Measurements from ENCODE around the gene KCNE4. TPM values are rescaled to one million over a fixed set of nuclear protein-coding genes. Genes with fewer than 3 reads are reported as not detected.
A peak's percentile ranks its signal among the peaks of the same experiment; 100 is the strongest.

KCNE4 gene
- total RNA-seq, 1 donor from 2014 or later = 23.2 TPM

- H3K9me3 Mint-ChIP-seq (ENCODE audit: low read depth) = peaks cover 6% of the 10 kb centered on the region
- peaks cover 1% of the 10 kb centered on the region for H3K36me3 Mint-ChIP-seq (ENCODE audit: low read depth)
- no peak overlapping the region for H3K27ac Mint-ChIP-seq (ENCODE audit: unreplicated experiment)
- DNase-seq (ENCODE audit: low spot score) = no peak
- no peak overlapping the region for H3K4me3 Mint-ChIP-seq (ENCODE audit: unreplicated experiment)
- H3K27me3 Mint-ChIP-seq (ENCODE audit: low read depth) = no peaks in the 10 kb centered on the region
- no peak for TF ChIP-seq CTCF (IDR thresholded peaks at IDR 0.05)
- peaks cover 6% of the 10 kb centered on the region for H3K4me1 Mint-ChIP-seq (ENCODE audit: low read depth)
Observed at GRCh38 chr2:223020971-223021675, 30.9 kb upstream of the KCNE4 start.

GRCh38 chr2:223026357-223027110 is 25.5 kb upstream of the KCNE4 start:
- peaks cover under 1% of the 10 kb centered on the region for H3K9me3 Mint-ChIP-seq (ENCODE audit: low read depth)
- peaks cover 29% of the 10 kb centered on the region for H3K4me1 Mint-ChIP-seq (ENCODE audit: low read depth)
- DNase-seq (ENCODE audit: low spot score) = no peak
- TF ChIP-seq CTCF (IDR thresholded peaks at IDR 0.05) = no peak
- H3K36me3 Mint-ChIP-seq (ENCODE audit: low read depth) = no peaks in the 10 kb centered on the region
- H3K27me3 Mint-ChIP-seq (ENCODE audit: low read depth) = no peaks in the 10 kb centered on the region
- peak overlapping the region; percentile 89 for H3K27ac Mint-ChIP-seq (ENCODE audit: unreplicated experiment)
- no peak overlapping the region for H3K4me3 Mint-ChIP-seq (ENCODE audit: unreplicated experiment)

GRCh38 chr2:223027442-223027841 is 24.5 kb upstream of the KCNE4 start:
- H3K36me3 Mint-ChIP-seq (ENCODE audit: low read depth) = peaks cover 3% of the 10 kb centered on the region
- H3K4me1 Mint-ChIP-seq (ENCODE audit: low read depth) = peaks cover 30% of the 10 kb centered on the region
- no peaks in the 10 kb centered on the region for H3K27me3 Mint-ChIP-seq (ENCODE audit: low read depth)
- peak overlapping the region; percentile 81 for H3K27ac Mint-ChIP-seq (ENCODE audit: unreplicated experiment)
- DNase-seq (ENCODE audit: low spot score) = no peak
- no peak for TF ChIP-seq CTCF (IDR thresholded peaks at IDR 0.05)
- H3K9me3 Mint-ChIP-seq (ENCODE audit: low read depth) = peaks cover 10% of the 10 kb centered on the region
- no peak overlapping the region for H3K4me3 Mint-ChIP-seq (ENCODE audit: unreplicated experiment)

GRCh38 chr2:223029287-223029686 is 22.7 kb upstream of the KCNE4 start:
- Mint-ChIP-seq H3K27me3 (ENCODE audit: low read depth) (no peaks in the 10 kb centered on the region), H3K4me3 (ENCODE audit: unreplicated experiment) (no peak overlapping the region), H3K4me1 (ENCODE audit: low read depth) (peaks cover 41% of the 10 kb centered on the region), H3K9me3 (ENCODE audit: low read depth) (peaks cover 19% of the 10 kb centered on the region), H3K36me3 (ENCODE audit: low read depth) (peaks cover 8% of the 10 kb centered on the region), H3K27ac (ENCODE audit: unreplicated experiment) (no peak overlapping the region)
- no peak for TF ChIP-seq CTCF (IDR thresholded peaks at IDR 0.05)
- DNase-seq (ENCODE audit: low spot score) = no peak

GRCh38 chr2:223032187-223033142 is 19.5 kb upstream of the KCNE4 start:
- peaks cover 44% of the 10 kb centered on the region for H3K4me1 Mint-ChIP-seq (ENCODE audit: low read depth)
- no peak for DNase-seq (ENCODE audit: low spot score)
- H3K27ac Mint-ChIP-seq (ENCODE audit: unreplicated experiment) = peak overlapping the region; percentile 29
- peaks cover 19% of the 10 kb centered on the region for H3K9me3 Mint-ChIP-seq (ENCODE audit: low read depth)
- no peak for TF ChIP-seq CTCF (IDR thresholded peaks at IDR 0.05)
- H3K27me3 Mint-ChIP-seq (ENCODE audit: low read depth) = no peaks in the 10 kb centered on the region
- no peak overlapping the region for H3K4me3 Mint-ChIP-seq (ENCODE audit: unreplicated experiment)
- H3K36me3 Mint-ChIP-seq (ENCODE audit: low read depth) = peaks cover 8% of the 10 kb centered on the region
